Astrocyte (in vitro differentiated cells and primary cell): ENCODE results near the gene FBXO10. TPM values are rescaled to one million over a fixed set of nuclear protein-coding genes. Genes with fewer than 3 reads are reported as not detected.

Experiments
- DNase-seq: peaks from one replicate; pipeline ENCODE4 v3.0.0-alpha.2; 2010; ENCODE audit warnings: low read depth
- FAIRE-seq: peaks from 2 replicates; lab custom pipeline; 2011; peaks lifted over from hg19 to GRCh38; lab: Jason Lieb, UNC
- H2AFZ ChIP-seq: 2 replicates; pipeline ENCODE4 v1.6.0; 2012; ENCODE audit warnings: low read depth, low read length, inconsistent platforms
- H3K27ac ChIP-seq: 2 replicates; pipeline ENCODE4 v1.5.1; 2011; ENCODE audit warnings: low read depth, low read length, inconsistent platforms
- H3K27me3 ChIP-seq: 2 replicates; pipeline ENCODE4 v1.6.0; 2011; ENCODE audit warnings: low read length, inconsistent platforms; ENCODE audit not compliant: insufficient read depth
- H3K36me3 ChIP-seq: 2 replicates; pipeline ENCODE4 v1.5.1; 2011; ENCODE audit warnings: low read length, inconsistent platforms; ENCODE audit not compliant: insufficient read depth
- H3K4me1 ChIP-seq: 2 replicates; pipeline ENCODE4 v1.5.1; 2011; ENCODE audit warnings: low read length, inconsistent platforms; ENCODE audit not compliant: insufficient read depth
- H3K4me2 ChIP-seq: 2 replicates; pipeline ENCODE4 v1.6.0; 2012; ENCODE audit warnings: low read length, inconsistent platforms
- H3K4me3 ChIP-seq: 2 replicates; pipeline ENCODE4 v1.5.1; 2011; ENCODE audit warnings: low read depth, mild to moderate bottlenecking, low read length, inconsistent platforms; ENCODE audit not compliant: insufficient read depth
- H3K79me2 ChIP-seq: 2 replicates; pipeline ENCODE4 v1.6.0; 2012; ENCODE audit warnings: mild to moderate bottlenecking, low read length, inconsistent platforms; ENCODE audit not compliant: insufficient read depth
- H3K9ac ChIP-seq: 2 replicates; pipeline ENCODE4 v1.6.0; 2012; ENCODE audit warnings: mild to moderate bottlenecking, low read length, inconsistent platforms
- H3K9me3 ChIP-seq: 2 replicates; pipeline ENCODE4 v1.5.1; 2012; ENCODE audit warnings: low read depth, mild to moderate bottlenecking, low read length, inconsistent platforms; ENCODE audit not compliant: insufficient read depth
- H4K20me1 ChIP-seq: 2 replicates; pipeline ENCODE4 v1.6.0; 2012; ENCODE audit warnings: low read length, inconsistent platforms; ENCODE audit not compliant: insufficient read depth
- H3K27ac Mint-ChIP-seq: one replicate; pipeline ENCODE4 v1.8.0; 2021; ENCODE audit warnings: mild to moderate bottlenecking, mixed read lengths; ENCODE audit not compliant: unreplicated experiment
- H3K27me3 Mint-ChIP-seq: one replicate; pipeline ENCODE4 v1.8.0; 2021; ENCODE audit warnings: low read depth, mixed read lengths; ENCODE audit not compliant: unreplicated experiment
- H3K36me3 Mint-ChIP-seq: one replicate; pipeline ENCODE4 v1.8.0; 2021; ENCODE audit warnings: low read depth, mixed read lengths; ENCODE audit not compliant: unreplicated experiment
- H3K4me1 Mint-ChIP-seq: one replicate; pipeline ENCODE4 v1.8.0; 2021; ENCODE audit warnings: low read depth, mixed read lengths; ENCODE audit not compliant: unreplicated experiment
- H3K4me3 Mint-ChIP-seq: one replicate; pipeline ENCODE4 v1.8.0; 2021; ENCODE audit warnings: mild to moderate bottlenecking, moderate library complexity, mixed read lengths; ENCODE audit not compliant: unreplicated experiment
- H3K9me3 Mint-ChIP-seq: one replicate; pipeline ENCODE4 v1.8.0; 2021; ENCODE audit warnings: mild to moderate bottlenecking, mixed read lengths; ENCODE audit not compliant: unreplicated experiment
- CTCF ChIP-seq: IDR thresholded peaks from 2 replicates; pipeline ENCODE4 v1.5.1; 2011; ENCODE audit warnings: low read depth, mild to moderate bottlenecking, inconsistent platforms, low read length, moderate library complexity; ENCODE audit not compliant: insufficient read depth
- EZH2 ChIP-seq: IDR thresholded peaks from 2 replicates; pipeline ENCODE4 v1.6.1; 2012; ENCODE audit warnings: mild to moderate bottlenecking, low read length, inconsistent platforms; ENCODE audit not compliant: insufficient read depth
- total RNA-seq: library from RNA; stranded (reverse); gene quantifications from 2 replicates; pipeline ENCODE4 v1.2.1, GENCODE V29; 2021

Gene FBXO10
- total RNA-seq, 1 donor from 2014 or later, result 12.7 TPM

- peaks cover 6% of the 10 kb centered on the region for H4K20me1 ChIP-seq
- FAIRE-seq (no peak), DNase-seq (no peak)
- no peak overlapping the region for H2AFZ ChIP-seq
- H3K27me3 Mint-ChIP-seq, result no peaks in the 10 kb centered on the region
- H3K4me3 ChIP-seq, result no peak overlapping the region
- TF ChIP-seq CTCF (no peak), EZH2 (no peak)
- no peaks in the 10 kb centered on the region for H3K9me3 Mint-ChIP-seq
- H3K27ac Mint-ChIP-seq, result no peak overlapping the region
- H3K27ac ChIP-seq, result no peak overlapping the region
- H3K4me1 Mint-ChIP-seq, result peaks cover 5% of the 10 kb centered on the region
- H3K4me1 ChIP-seq, result no peaks in the 10 kb centered on the region
- H3K36me3 ChIP-seq, result peaks cover 10% of the 10 kb centered on the region
- no peak overlapping the region for H3K4me2 ChIP-seq
- no peak overlapping the region for H3K4me3 Mint-ChIP-seq
- H3K36me3 Mint-ChIP-seq, result peaks cover 20% of the 10 kb centered on the region
- no peaks in the 10 kb centered on the region for H3K9me3 ChIP-seq
- no peaks in the 10 kb centered on the region for H3K79me2 ChIP-seq
- H3K9ac ChIP-seq, result no peak overlapping the region
- H3K27me3 ChIP-seq, result no peaks in the 10 kb centered on the region
These were observed 34.7 kb downstream of the FBXO10 start for GRCh38 chr9:37541465-37541864.

GRCh38 chr9:37540634-37541033 lies 35.5 kb downstream of the FBXO10 start:
- H3K9ac ChIP-seq, result no peak overlapping the region
- FAIRE-seq (no peak), DNase-seq (no peak)
- no peaks in the 10 kb centered on the region for H3K79me2 ChIP-seq
- H3K36me3 Mint-ChIP-seq, result peaks cover 20% of the 10 kb centered on the region
- H3K4me3 Mint-ChIP-seq, result no peak overlapping the region
- no peaks in the 10 kb centered on the region for H3K9me3 Mint-ChIP-seq
- no peaks in the 10 kb centered on the region for H3K4me1 ChIP-seq
- peaks cover 10% of the 10 kb centered on the region for H3K36me3 ChIP-seq
- no peaks in the 10 kb centered on the region for H3K27me3 Mint-ChIP-seq
- no peak overlapping the region for H3K27ac ChIP-seq
- H3K4me1 Mint-ChIP-seq, result peaks cover 5% of the 10 kb centered on the region
- H3K9me3 ChIP-seq, result no peaks in the 10 kb centered on the region
- H3K27ac Mint-ChIP-seq, result no peak overlapping the region
- H2AFZ ChIP-seq, result no peak overlapping the region
- TF ChIP-seq EZH2 (no peak), CTCF (no peak)
- H4K20me1 ChIP-seq, result peaks cover 6% of the 10 kb centered on the region
- no peak overlapping the region for H3K4me3 ChIP-seq
- no peaks in the 10 kb centered on the region for H3K27me3 ChIP-seq
- no peak overlapping the region for H3K4me2 ChIP-seq

- Histone ChIP-seq H3K4me1 (no peaks in the 10 kb centered on the region), H3K36me3 (peaks cover 10% of the 10 kb centered on the region), H3K79me2 (no peaks in the 10 kb centered on the region), H3K4me3 (no peak overlapping the region), H3K27me3 (no peaks in the 10 kb centered on the region), H4K20me1 (peaks cover 6% of the 10 kb centered on the region), H3K27ac (no peak overlapping the region), H3K4me2 (no peak overlapping the region), H3K9me3 (no peaks in the 10 kb centered on the region), H2AFZ (no peak overlapping the region), H3K9ac (no peak overlapping the region)
- DNase-seq (no peak), FAIRE-seq (no peak)
- Mint-ChIP-seq H3K9me3 (no peaks in the 10 kb centered on the region), H3K36me3 (peaks cover 24% of the 10 kb centered on the region), H3K4me1 (peaks cover 5% of the 10 kb centered on the region), H3K27me3 (no peaks in the 10 kb centered on the region), H3K27ac (no peak overlapping the region), H3K4me3 (no peak overlapping the region)
- no peak for TF ChIP-seq CTCF
- TF ChIP-seq EZH2, result no peak
These were observed 36.5 kb downstream of the FBXO10 start for GRCh38 chr9:37539634-37540033.
